ENCODE results near the gene ACTR2.
A peak's percentile ranks its signal among the peaks of the same experiment; 100 is the strongest.

The ACTR2 gene

GRCh38 chr2:65317841-65318240 is 90.2 kb downstream of the ACTR2 start:
- no peak overlapping the region for H3K4me3 ChIP-seq (ENCODE audit: low read length)
- no peak for DNase-seq (ENCODE audit: low read depth)
- TF ChIP-seq CTCF (conservative IDR thresholded peaks at IDR 0.05; ENCODE audit: low read length): no peak

GRCh38 chr2:65319072-65319673 is 91.5 kb downstream of the ACTR2 start:
- no peak for TF ChIP-seq CTCF (conservative IDR thresholded peaks at IDR 0.05; ENCODE audit: low read length)
- no peak for DNase-seq (ENCODE audit: low read depth)
- H3K4me3 ChIP-seq (ENCODE audit: low read length): no peak overlapping the region

GRCh38 chr2:65319674-65320041 is 92.0 kb downstream of the ACTR2 start:
- TF ChIP-seq CTCF (conservative IDR thresholded peaks at IDR 0.05; ENCODE audit: low read length): no peak
- no peak overlapping the region for H3K4me3 ChIP-seq (ENCODE audit: low read length)
- no peak for DNase-seq (ENCODE audit: low read depth)

DNA sequence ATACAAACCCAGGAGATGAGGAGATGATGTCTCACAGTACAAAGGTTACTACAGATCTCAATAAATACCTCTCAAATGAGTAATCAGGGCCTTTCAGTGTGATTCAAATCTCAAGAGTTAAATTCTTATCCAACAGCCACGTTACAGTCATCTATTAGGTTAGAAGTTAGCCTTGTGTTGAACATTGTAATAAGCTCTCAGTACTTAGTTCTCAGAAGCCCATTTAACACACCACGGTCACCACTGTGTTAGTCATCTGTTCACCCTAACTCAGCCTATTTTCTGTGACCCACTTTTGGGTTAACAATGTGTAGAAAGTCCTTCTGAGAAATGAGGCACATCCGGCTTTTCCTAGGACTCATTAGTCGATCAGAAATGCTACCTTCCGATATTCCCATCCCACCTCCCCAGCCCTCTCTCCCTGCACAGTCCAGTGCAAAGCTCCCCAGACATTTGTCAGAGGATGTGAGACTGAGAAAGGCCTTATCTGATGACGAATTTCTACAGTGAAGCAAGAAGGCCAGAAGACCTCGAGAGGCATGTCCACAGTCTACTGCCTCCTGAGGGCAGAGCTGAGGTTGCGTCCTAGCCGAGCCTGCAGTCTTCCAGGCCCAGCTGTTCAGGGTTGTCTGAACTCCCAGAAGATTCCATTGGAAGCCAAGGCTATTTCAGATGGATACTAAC is 92.6 kb downstream of the ACTR2 start:
- peak; percentile 89 for DNase-seq (ENCODE audit: low read depth)
- peak; percentile 75 for TF ChIP-seq CTCF (conservative IDR thresholded peaks at IDR 0.05; ENCODE audit: low read length)
- H3K4me3 ChIP-seq (ENCODE audit: low read length): no peak overlapping the region

All from AG10803 (cell line).